Natural killer cell (primary cell): ENCODE data around the gene LYAR. TPM values are rescaled to one million over a fixed set of nuclear protein-coding genes. Genes with fewer than 3 reads are reported as not detected.

Source experiments
- ATAC-seq, 3 donors: fragments of 150-1000 bp in 2 of 3; fragments of 200-7000 bp in 1 of 3; cut with Tn5 transposase; 1 replicate in 1 of 3; 2 replicates in 2 of 3; pipeline ENCODE4 v1.10.0; 2021; ENCODE audit warnings: mild to moderate bottlenecking in 2 of 3, moderate library complexity in 2 of 3
- DNase-seq, 2 donors: peaks; one replicate each; pipeline versions ENCODE4 v3.0.0 to v3.0.0-alpha.2; 2013 to 2021; ENCODE audit warnings: mixed read lengths in 1 of 2
- H3K27ac ChIP-seq: one replicate; pipeline ENCODE4 v1.5.1; 2013; ENCODE audit warnings: mild to moderate bottlenecking, low read length
- H3K27me3 ChIP-seq: one replicate; pipeline ENCODE4 v1.6.1; 2013; ENCODE audit warnings: low read length; ENCODE audit not compliant: control insufficient read depth, insufficient read depth
- H3K36me3 ChIP-seq: one replicate; pipeline ENCODE4 v1.6.1; 2013; ENCODE audit warnings: low read length; ENCODE audit not compliant: control insufficient read depth, insufficient read depth
- H3K4me1 ChIP-seq: one replicate; pipeline ENCODE4 v1.6.1; 2013; ENCODE audit warnings: low read length; ENCODE audit not compliant: control insufficient read depth, insufficient read depth
- H3K4me3 ChIP-seq: one replicate; pipeline ENCODE4 v1.5.1; 2013; ENCODE audit warnings: low read length
- H3K9me3 ChIP-seq: one replicate; pipeline ENCODE4 v1.6.1; 2013; ENCODE audit warnings: low read length; ENCODE audit not compliant: control insufficient read depth, insufficient read depth
- H3K27ac Mint-ChIP-seq, 2 donors: one replicate each; pipeline ENCODE4 v1.8.0; 2022; ENCODE audit warnings: mild to moderate bottlenecking in 2 of 2, mixed read lengths in 2 of 2, moderate library complexity in 1 of 2
- H3K27me3 Mint-ChIP-seq, 2 donors: one replicate each; pipeline ENCODE4 v1.8.0; 2022; ENCODE audit warnings: low read depth in 2 of 2, mixed read lengths in 2 of 2
- H3K36me3 Mint-ChIP-seq: one replicate; pipeline ENCODE4 v1.8.0; 2022; ENCODE audit warnings: mixed read lengths
- H3K4me1 Mint-ChIP-seq, 2 donors: one replicate each; pipeline ENCODE4 v1.8.0; 2022; ENCODE audit warnings: mixed read lengths in 2 of 2
- H3K4me3 Mint-ChIP-seq: one replicate; pipeline ENCODE4 v1.8.0; 2022; ENCODE audit warnings: mild to moderate bottlenecking, moderate library complexity, mixed read lengths
- H3K9me3 Mint-ChIP-seq, 2 donors: one replicate each; pipeline ENCODE4 v1.8.0; 2022; ENCODE audit warnings: mixed read lengths in 2 of 2
- CTCF ChIP-seq: fragments of 200-600 bp; IDR thresholded peaks from one replicate; pipeline ENCODE4 v1.8.0; 2022; ENCODE audit warnings: antibody characterized with exemption
- WGBS: methylation state at CpG from one replicate; pipeline ENCODE4 v1.1.7; 2013; ENCODE audit warnings: missing lambda C conversion rate; ENCODE audit not compliant: insufficient coverage; 5-methylcytosine and 5-hydroxymethylcytosine counted together
- intact Hi-C: fragments of 100-400 bp; cut with micrococcal nuclease; formaldehyde crosslinking; loops from one replicate; pipeline ENCODE4 v1.14.2; 2022
- total RNA-seq, 4 donors: library from RNA; stranded (reverse); fragments of 120-200 nt in 1 of 4; gene quantifications; one replicate each; pipeline versions ENCODE4 v1.2.3 to v1.2.4, GENCODE V29; 2013 to 2022

The LYAR gene
- total RNA-seq, 3 donors from 2014 or later (not counting 1 experiment from before 2014, with no cell fraction given), result 42.9 to 81.1 (median 55.8) TPM

GRCh38 chr4:4330794-4331193 lies 40.8 kb upstream of the LYAR start:
- no peak for ATAC-seq
- Histone ChIP-seq H3K9me3 (no peaks in the 10 kb centered on the region), H3K27ac (no peak overlapping the region), H3K36me3 (no peaks in the 10 kb centered on the region), H3K4me3 (no peak overlapping the region), H3K27me3 (no peaks in the 10 kb centered on the region), H3K4me1 (peaks cover 4% of the 10 kb centered on the region)
- H3K27ac Mint-ChIP-seq, result no peak overlapping the region
- no peak for DNase-seq
- intact Hi-C loops, result no loop called here
- H3K4me1 Mint-ChIP-seq, result peaks cover 8 to 9% of the 10 kb centered on the region in 2 donors
- H3K27me3 Mint-ChIP-seq, result no peaks in the 10 kb centered on the region
- no peak for TF ChIP-seq CTCF
- no peaks in the 10 kb centered on the region for H3K36me3 Mint-ChIP-seq
- WGBS, result 88% methylated on average over 5 of the region's 5 CpGs
- H3K4me3 Mint-ChIP-seq, result no peak overlapping the region
- H3K9me3 Mint-ChIP-seq, result no peaks in the 10 kb centered on the region

- DNase-seq (no peak), ATAC-seq (no peak)
- Histone ChIP-seq H3K4me3 (no peak overlapping the region), H3K4me1 (no peaks in the 10 kb centered on the region), H3K9me3 (no peaks in the 10 kb centered on the region), H3K27me3 (no peaks in the 10 kb centered on the region), H3K36me3 (no peaks in the 10 kb centered on the region), H3K27ac (no peak overlapping the region)
- Mint-ChIP-seq H3K27me3 (no peaks in the 10 kb centered on the region), H3K9me3 (no peaks in the 10 kb centered on the region), H3K27ac (no peak overlapping the region), H3K4me3 (no peak overlapping the region), H3K4me1 (peaks cover 0 to under 1% of the 10 kb centered on the region in 2 donors), H3K36me3 (no peaks in the 10 kb centered on the region)
- 93% methylated on average over 9 of the region's 10 CpGs for WGBS
- intact Hi-C loops, result no loop called here
- no peak for TF ChIP-seq CTCF
Observed at GRCh38 chr4:4329496-4329895, 39.5 kb upstream of the LYAR start.

- no peaks in the 10 kb centered on the region for H3K27me3 ChIP-seq
- Mint-ChIP-seq H3K27ac (no peak overlapping the region), H3K4me3 (no peak overlapping the region), H3K9me3 (no peaks in the 10 kb centered on the region), H3K36me3 (no peaks in the 10 kb centered on the region), H3K27me3 (no peaks in the 10 kb centered on the region), H3K4me1 (peaks cover 3% of the 10 kb centered on the region in 2 donors)
- no peaks in the 10 kb centered on the region for H3K36me3 ChIP-seq
- ATAC-seq, result no peak
- no peak for TF ChIP-seq CTCF
- no peaks in the 10 kb centered on the region for H3K4me1 ChIP-seq
- H3K9me3 ChIP-seq, result no peaks in the 10 kb centered on the region
- DNase-seq, result no peak
- no peak overlapping the region for H3K27ac ChIP-seq
- WGBS, result 81% methylated on average over 1 of the region's 4 CpGs
- intact Hi-C loops, result no loop called here
- no peak overlapping the region for H3K4me3 ChIP-seq
Observed at GRCh38 chr4:4328840-4329239, 38.9 kb upstream of the LYAR start.

GRCh38 chr4:4328206-4328605 lies 38.3 kb upstream of the LYAR start:
- Histone ChIP-seq H3K27me3 (no peaks in the 10 kb centered on the region), H3K4me3 (no peak overlapping the region), H3K27ac (no peak overlapping the region), H3K4me1 (no peaks in the 10 kb centered on the region), H3K9me3 (no peaks in the 10 kb centered on the region), H3K36me3 (no peaks in the 10 kb centered on the region)
- WGBS, result 100% methylated on average over 1 of the region's 1 CpG
- Mint-ChIP-seq H3K27me3 (no peaks in the 10 kb centered on the region), H3K9me3 (no peaks in the 10 kb centered on the region), H3K36me3 (no peaks in the 10 kb centered on the region), H3K4me1 (peaks cover 4 to 5% of the 10 kb centered on the region in 2 donors), H3K27ac (no peak overlapping the region), H3K4me3 (no peak overlapping the region)
- intact Hi-C loops, result no loop called here
- TF ChIP-seq CTCF, result no peak
- no peak for DNase-seq
- no peak for ATAC-seq
